HPDE6-E6E7 (cell line): ENCODE measurements around the gene TSSK6.

Experiments used
- DNase-seq: peaks from one replicate; pipeline ENCODE4 v3.0.0; 2011; ENCODE audit warnings: missing footprints; ENCODE audit errors: extremely low spot score

The TSSK6 gene

GRCh38 chr19:19505669-19506326 is 9.6 kb downstream of the TSSK6 start:
- DNase-seq: no peak

- DNase-seq: no peak
These were observed 10.3 kb downstream of the TSSK6 start for GRCh38 chr19:19504754-19505668.

- no peak for DNase-seq
These were observed 12.3 kb downstream of the TSSK6 start for GRCh38 chr19:19502808-19503602.

- DNase-seq: no peak
These were observed 13.1 kb downstream of the TSSK6 start for GRCh38 chr19:19502281-19502680.

- DNase-seq: no peak
These were observed 13.6 kb downstream of the TSSK6 start for GRCh38 chr19:19501798-19502197.

- no peak for DNase-seq
These were observed 14.2 kb downstream of the TSSK6 start for GRCh38 chr19:19500975-19501644.

GRCh38 chr19:19499272-19499995 is 15.9 kb downstream of the TSSK6 start:
- DNase-seq: no peak

GRCh38 chr19:19498255-19498991 is 16.9 kb downstream of the TSSK6 start:
- no peak for DNase-seq

- DNase-seq: no peak
These were observed 19.4 kb downstream of the TSSK6 start for GRCh38 chr19:19495614-19496603.

- no peak for DNase-seq
These were observed 21.4 kb downstream of the TSSK6 start for GRCh38 chr19:19493841-19494546.

GRCh38 chr19:19492026-19492610 is 23.2 kb downstream of the TSSK6 start:
- no peak for DNase-seq

- no peak for DNase-seq
These were observed 23.9 kb downstream of the TSSK6 start for GRCh38 chr19:19491321-19492025.

GRCh38 chr19:19490214-19490968 is 25.0 kb downstream of the TSSK6 start:
- peak; percentile 67 for DNase-seq

GRCh38 chr19:19489804-19490204 is 25.5 kb downstream of the TSSK6 start:
- DNase-seq: no peak

GRCh38 chr19:19488875-19489690 is 26.3 kb downstream of the TSSK6 start:
- peak; percentile 79 for DNase-seq
